ENCODE results near the gene CDHR2. TPM values are rescaled to one million over a fixed set of nuclear protein-coding genes. Genes with fewer than 3 reads are reported as not detected.
A peak's percentile ranks its signal among the peaks of the same experiment; 100 is the strongest.

Gene CDHR2, protein sequence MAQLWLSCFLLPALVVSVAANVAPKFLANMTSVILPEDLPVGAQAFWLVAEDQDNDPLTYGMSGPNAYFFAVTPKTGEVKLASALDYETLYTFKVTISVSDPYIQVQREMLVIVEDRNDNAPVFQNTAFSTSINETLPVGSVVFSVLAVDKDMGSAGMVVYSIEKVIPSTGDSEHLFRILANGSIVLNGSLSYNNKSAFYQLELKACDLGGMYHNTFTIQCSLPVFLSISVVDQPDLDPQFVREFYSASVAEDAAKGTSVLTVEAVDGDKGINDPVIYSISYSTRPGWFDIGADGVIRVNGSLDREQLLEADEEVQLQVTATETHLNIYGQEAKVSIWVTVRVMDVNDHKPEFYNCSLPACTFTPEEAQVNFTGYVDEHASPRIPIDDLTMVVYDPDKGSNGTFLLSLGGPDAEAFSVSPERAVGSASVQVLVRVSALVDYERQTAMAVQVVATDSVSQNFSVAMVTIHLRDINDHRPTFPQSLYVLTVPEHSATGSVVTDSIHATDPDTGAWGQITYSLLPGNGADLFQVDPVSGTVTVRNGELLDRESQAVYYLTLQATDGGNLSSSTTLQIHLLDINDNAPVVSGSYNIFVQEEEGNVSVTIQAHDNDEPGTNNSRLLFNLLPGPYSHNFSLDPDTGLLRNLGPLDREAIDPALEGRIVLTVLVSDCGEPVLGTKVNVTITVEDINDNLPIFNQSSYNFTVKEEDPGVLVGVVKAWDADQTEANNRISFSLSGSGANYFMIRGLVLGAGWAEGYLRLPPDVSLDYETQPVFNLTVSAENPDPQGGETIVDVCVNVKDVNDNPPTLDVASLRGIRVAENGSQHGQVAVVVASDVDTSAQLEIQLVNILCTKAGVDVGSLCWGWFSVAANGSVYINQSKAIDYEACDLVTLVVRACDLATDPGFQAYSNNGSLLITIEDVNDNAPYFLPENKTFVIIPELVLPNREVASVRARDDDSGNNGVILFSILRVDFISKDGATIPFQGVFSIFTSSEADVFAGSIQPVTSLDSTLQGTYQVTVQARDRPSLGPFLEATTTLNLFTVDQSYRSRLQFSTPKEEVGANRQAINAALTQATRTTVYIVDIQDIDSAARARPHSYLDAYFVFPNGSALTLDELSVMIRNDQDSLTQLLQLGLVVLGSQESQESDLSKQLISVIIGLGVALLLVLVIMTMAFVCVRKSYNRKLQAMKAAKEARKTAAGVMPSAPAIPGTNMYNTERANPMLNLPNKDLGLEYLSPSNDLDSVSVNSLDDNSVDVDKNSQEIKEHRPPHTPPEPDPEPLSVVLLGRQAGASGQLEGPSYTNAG (N-terminal part only)
- not detected in 2 replicates for total RNA-seq

DNA sequence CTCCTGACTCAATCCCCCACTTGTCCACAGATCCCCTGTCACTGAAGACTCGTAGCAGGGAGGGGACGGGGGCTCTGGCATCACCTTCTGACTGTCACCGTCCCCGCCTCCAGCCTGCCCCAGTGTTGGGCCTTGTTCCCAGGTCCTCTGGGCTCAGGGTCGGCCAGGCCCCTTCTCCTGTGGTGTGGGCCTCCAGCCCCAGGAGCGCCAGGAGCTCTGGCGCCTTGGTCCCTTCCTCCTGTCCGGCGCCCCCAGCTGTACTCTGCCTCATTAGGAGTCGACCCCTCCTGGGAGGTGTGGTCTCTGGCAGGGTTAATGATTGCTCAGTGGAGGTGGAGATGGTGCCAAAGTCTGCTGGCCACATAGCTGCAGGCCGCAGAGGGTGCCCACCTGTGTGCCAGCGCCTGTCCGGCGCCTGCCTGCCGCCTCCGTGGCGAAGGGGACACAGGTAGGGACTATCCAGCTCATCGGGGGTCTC is at the start of gene CDHR2:
CDHR2 (plus strand) TSS at position 376 of the 478 bp plus-strand sequence. CDS start 16,011 bp downstream, outside the sequence.
- no peak for DNase-seq (ENCODE audit: low read depth)

DNA sequence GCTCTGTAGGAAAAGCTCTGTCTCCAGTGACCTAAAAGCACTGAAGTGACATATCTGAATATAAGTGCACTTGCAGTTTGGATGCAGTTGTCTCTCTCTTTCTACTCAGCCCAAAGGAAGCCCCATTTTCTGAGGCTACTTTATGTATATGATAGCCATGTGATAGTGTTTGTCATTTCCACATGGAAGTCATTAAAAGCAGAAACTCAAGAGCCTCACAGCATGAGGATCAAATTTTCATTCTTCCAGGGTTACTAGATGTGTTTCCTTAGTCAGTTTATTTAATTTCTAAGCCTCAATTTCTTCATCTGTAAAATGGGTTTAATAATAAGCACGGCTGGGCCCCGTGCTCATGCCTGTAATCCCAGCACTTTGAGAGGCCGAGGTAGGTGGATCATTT is 48.6 kb upstream of the CDHR2 start:
- DNase-seq (ENCODE audit: low read depth), result no peak

DNA sequence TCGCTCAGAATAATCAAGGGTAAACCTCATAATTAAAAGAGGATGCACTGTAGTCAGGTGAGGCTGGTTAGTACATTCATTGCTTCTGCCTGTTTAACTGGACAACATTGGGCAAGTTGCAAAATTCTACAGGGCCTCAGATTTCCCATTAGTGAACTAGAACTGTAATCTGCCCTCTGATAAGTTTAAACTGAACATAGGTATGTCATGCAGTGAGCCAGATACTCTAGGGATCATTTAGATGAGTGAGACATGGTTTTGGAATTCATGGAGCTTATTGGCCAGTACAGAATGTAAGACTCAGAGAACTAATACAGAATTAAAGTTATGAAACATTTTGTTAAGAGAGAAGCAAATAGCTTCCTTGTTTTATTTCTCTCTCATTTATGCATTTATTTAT is 47.8 kb upstream of the CDHR2 start:
- peak; percentile 33 for DNase-seq (ENCODE audit: low read depth)

DNA sequence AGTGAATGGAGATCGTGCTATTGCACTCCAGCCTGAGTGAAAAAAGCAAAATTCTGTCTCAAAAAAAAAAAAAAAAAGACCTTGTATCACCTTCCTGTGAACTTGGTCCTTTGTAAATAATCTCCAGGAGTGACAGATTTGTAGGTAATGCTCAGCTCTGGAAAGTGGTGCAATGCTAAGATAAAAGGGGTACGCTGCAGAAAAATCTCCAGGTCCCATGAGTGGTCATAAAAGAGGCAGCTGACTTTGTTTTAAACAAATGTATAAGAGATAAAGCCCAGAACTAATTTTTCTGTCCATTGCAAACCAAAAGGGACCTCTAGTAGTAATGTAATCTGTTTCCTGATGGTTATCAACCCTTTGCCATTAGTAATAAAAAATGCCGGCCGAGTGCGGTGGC is 45.6 kb upstream of the CDHR2 start:
- no peak for DNase-seq (ENCODE audit: low read depth)

DNA sequence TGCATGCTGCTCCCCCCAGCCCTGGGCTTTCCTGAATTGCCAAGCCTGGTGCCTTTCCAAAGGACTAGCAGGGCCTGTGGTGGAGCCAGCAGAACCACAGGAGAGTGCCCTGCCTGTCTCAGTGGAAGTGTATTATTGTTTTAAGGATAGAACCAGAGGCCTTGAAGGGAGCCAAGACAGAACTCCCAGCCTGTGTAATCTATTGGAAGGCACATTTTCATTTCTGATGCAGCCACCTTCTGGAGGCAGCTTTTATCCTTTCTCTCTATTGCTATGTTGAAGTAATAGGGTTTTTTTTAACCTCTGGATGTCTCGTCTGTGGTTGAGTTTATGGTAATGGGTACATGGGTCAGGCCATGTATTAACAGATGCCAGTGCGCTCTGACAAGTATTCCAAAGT is 41.2 kb upstream of the CDHR2 start:
- DNase-seq (ENCODE audit: low read depth), result no peak

DNA sequence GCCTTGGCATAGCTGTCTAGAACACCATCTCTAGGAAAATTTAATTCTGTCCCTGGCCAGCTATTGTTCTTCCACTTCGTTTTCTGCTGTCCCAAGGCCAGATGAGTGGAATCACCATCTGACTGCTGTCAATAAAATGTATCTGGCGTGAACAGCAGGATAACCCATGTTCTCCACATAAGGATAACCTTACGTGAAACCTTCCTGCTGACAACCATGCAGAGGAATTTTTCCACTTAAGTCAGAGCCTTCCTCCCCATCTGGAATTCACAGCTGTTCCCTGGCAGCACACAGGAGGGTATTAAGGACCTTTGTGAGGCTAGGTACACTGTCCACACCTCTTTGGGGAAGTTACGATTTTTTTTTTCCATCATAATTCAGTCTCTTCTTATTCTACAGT is 40.5 kb upstream of the CDHR2 start:
- no peak for DNase-seq (ENCODE audit: low read depth)

DNA sequence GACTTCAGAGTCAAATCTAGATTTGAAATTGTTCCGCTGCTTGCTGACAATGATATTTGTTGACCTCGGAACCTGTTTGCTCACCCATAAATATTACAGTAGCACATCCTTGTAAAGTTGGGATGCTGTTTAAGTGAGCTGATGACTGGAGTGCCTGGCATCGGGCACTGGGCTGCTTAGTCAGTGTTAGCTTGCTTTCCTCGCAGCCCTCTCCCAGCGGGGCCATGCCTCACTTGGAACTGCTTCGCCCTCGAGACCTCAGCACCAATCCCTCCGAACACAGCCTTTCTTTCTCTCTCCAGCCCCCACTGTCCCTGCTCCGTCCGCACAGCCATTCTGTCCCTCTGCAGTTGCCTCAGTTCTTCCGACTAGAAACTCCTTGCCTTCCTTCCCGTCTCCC is 35.4 kb upstream of the CDHR2 start:
- no peak for DNase-seq (ENCODE audit: low read depth)

DNA sequence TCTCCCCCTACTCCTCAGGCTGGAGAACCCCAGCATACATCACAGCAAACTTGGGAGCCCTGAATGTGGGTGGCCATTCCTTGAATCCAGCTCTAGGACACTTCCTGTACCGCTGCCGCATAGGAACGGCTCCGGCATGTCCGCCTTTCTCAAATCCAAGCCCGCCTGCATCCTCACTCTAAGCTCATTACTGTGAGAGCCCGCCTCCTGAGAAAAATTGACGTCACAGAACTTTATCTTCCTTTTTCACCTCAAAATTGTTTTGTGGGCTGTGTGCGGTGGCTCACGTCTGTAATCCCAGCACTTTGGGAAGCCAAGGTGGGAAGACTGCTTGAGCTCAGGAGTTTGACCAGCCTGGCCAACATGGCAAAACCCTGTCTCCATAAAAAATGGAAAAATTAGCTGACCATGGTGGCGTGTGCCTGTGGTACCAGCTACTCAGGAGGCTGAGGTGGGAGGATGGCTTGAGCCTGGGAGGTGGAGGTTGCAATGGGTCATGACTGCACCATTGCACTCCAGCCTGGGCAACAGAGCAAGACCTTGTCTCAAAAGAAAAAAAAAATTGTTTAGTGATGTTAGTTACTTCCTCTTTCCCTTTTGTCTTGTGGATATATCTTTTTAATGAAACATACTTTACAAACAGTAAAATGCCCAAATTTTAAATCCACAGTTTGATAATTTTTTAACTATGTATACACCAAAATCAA is 34.7 kb upstream of the CDHR2 start:
- no peak for DNase-seq (ENCODE audit: low read depth)

DNA sequence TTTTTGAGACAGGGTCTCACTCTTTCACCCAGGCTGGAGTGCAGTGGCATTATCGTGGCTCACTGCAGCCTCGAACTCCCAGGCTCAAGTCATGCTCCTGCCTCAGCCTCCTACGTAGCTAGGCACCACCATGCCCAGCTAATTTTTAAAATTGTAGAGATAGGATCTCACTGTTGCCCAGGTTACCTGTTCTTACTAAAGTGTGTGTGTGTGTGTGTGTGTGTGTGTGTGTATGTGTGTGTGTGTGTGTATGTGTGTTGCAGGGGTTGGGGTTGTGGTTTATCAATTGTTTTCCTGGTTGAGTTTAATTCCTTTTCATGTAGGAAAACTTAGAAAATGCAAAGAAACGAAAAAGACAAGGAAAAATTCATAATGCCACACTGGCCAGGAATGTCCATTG is 33.7 kb upstream of the CDHR2 start:
- DNase-seq (ENCODE audit: low read depth), result no peak

DNA sequence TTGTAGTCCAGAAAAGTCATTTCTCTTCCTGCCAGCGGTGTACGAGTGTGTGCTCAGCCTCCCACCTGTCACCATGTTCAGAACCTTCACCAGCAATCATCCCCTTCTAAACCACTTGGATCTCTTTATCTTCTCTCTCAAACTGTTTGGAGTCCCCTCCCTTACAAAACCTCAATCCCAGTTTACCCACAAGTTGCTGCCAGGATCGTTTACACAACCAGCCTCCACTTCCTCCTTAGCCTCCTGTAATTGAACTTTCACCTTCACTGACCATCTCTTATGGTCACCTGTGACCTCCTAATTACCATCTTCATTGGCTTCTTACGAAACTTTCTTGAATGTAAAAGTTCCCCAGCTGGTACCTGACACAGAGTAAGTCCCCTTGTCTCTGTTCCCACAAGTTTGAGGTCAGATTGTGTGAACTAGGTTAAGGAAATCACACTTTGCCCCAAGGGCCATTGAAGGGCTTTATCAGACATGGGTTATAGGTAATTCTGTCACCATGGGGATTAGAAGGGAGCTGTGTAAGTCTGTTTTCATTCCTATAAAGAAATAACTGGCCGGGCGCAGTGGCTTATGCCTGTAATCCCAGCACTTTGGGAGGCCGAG is 32.0 kb upstream of the CDHR2 start:
- DNase-seq (ENCODE audit: low read depth), result no peak

DNA sequence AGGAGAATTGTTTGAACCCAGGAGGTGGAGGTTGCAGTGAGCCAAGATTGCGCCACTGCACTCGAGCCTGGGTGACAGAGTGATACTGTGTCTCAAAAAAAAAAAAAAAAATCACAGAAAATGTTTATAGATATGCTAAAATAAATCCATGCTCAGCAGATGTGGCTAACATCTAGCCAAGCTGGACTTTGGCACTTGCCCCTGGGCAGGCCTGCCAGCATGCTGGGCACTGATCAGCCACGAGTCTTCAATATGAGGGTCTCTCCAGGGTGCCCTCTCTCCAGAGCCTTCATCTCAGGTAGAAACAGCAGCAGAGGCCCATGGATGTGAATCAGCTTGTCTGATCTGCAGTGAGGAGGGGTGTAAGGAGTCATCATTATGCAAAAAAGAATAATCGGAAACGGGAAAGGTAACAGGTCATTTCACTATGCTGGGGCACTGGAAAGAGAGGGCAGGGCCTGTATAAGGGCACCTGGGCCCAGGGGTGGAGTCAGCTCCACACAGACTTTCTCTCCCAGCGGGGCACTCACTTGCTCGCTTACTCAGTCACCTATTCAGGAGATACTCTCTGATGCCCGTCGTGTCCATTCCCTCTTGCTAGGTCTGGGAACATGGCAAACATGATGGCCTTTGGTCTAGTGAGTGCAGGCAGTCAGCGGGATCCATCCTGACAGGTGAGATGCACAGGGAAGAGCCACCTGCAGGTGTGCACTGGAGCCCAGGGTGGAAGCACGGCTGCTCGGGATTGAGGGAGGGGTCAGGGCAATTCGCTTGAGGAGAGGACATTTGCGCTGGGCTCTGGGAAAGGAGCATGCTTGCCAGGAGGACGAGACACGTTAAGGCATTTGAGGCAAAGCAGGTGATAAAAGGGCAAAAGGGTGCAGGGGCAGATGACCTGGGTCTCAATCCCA is 29.1 kb upstream of the CDHR2 start:
- no peak for DNase-seq (ENCODE audit: low read depth)

DNA sequence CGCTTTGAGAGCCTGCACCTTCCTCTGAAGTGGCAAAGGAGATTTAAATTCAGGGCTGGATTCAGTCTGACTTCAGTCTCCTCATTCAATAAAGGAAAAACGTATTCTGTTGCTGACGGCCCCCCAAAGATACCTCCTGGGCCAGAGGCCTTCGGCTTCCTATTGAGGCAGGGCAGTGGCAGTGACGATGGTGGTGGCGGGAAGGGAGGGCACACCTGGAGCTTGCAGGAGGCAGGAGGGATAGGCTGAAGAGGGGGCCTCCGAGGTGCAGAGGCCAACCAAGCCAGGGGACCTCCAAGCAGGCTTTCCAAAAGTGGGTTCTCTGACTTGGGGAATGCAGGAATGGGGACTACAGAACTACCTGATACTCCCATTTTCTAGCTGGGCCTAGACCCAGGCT is 27.9 kb upstream of the CDHR2 start:
- no peak for DNase-seq (ENCODE audit: low read depth)

DNA sequence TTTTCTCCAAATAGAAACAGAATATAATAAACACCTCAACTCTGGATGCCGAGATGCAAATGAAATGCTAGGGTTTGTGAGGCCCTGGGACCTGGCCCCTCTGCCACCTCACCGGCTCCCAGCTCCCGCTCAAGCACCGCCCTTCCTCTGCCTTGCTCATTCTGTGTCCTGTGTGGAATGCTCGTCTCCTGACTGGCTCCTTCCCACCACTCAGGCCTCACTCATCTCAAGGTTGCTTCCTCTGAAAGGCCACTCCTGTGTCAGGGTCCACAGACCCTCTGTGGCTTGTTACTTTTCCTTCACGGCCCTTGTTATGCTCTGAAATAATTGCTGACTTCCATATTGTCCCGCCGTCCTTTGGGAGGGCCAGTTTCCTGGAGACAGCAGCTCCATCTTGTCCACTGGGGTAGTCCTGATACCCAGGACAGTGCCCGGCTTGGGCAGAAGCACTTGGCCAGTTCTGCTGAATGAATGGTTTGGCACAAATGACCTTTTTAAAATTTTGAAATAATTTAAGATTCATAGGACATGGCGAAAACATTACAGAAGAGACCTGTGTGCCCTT is 27.4 kb upstream of the CDHR2 start:
- DNase-seq (ENCODE audit: low read depth), result no peak

DNA sequence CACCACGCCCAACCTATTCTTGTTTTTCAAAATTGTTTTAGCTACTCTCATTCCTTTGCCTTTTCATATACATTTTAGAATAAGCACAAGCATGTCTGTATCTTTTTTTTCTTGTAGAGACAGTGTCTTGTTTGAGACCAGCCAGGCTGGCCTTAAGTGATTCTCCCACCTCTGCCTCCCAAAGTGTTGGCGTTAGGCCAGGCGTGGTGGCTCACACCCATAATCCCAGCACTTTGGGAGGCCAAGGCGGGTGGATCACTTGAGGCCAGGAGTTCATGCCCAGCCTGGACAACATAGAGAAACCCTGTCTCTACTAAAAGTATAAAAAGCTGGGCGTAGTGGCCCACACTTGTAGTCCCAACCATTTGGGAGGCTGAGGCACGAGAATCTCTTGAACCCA is 25.0 kb upstream of the CDHR2 start:
- no peak for DNase-seq (ENCODE audit: low read depth)

DNA sequence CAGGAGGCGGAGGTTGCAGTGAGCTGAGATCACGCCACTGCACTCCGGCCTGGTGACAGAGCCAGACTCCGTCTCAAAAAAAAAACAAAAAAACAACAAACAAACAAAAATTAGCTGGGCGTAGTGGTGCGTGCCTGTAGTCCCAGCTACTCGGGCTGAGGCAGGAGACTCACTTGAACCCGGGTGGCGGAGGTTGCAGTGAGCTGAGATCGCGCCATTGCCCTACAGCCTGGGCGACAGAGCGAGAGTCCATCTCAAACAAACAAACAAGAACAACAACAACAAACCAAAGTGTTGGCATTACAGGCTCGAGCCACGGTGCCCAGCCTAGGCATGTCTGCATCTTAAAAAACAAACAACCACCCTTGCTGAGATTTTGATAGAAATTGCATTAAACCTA is 24.2 kb upstream of the CDHR2 start:
- no peak for DNase-seq (ENCODE audit: low read depth)

DNA sequence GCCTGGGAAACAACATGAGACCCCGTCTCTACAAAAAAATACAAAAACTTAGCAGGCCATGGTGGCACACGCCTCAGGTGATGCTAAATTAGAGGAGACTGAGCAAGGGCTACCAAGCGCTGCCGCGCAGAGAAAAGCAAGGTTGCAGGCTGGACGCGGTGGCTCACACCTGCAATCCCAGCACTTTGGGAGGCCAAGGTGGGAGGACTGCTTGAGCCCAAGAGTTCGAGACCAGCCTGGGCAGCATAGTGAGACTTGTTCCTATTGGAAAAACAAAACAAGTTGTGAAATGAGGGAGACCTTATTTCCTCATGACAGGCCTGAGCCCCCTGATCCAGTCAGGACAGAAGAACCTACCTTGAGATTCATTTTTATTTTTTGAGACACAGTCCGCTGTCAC is 23.5 kb upstream of the CDHR2 start:
- no peak for DNase-seq (ENCODE audit: low read depth)

DNA sequence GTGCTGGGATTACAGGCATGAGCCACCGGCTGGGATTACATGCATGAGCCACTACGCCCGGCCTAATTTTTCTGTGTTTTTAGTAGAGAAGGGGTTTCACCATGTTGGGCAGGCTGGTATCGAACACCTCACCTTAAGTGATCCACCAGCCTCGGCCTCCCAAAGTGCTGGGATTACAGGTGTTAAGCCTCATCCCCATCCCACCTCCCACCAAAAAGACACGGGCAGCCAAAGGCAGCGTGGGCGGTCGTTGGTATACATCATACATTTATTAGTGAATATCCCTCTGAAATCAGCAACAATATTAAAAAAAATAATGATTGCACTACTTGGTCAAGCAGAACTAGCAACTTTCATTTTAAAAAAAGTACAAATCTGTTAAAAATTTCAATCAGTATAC is 22.7 kb upstream of the CDHR2 start:
- no peak for DNase-seq (ENCODE audit: low read depth)

DNA sequence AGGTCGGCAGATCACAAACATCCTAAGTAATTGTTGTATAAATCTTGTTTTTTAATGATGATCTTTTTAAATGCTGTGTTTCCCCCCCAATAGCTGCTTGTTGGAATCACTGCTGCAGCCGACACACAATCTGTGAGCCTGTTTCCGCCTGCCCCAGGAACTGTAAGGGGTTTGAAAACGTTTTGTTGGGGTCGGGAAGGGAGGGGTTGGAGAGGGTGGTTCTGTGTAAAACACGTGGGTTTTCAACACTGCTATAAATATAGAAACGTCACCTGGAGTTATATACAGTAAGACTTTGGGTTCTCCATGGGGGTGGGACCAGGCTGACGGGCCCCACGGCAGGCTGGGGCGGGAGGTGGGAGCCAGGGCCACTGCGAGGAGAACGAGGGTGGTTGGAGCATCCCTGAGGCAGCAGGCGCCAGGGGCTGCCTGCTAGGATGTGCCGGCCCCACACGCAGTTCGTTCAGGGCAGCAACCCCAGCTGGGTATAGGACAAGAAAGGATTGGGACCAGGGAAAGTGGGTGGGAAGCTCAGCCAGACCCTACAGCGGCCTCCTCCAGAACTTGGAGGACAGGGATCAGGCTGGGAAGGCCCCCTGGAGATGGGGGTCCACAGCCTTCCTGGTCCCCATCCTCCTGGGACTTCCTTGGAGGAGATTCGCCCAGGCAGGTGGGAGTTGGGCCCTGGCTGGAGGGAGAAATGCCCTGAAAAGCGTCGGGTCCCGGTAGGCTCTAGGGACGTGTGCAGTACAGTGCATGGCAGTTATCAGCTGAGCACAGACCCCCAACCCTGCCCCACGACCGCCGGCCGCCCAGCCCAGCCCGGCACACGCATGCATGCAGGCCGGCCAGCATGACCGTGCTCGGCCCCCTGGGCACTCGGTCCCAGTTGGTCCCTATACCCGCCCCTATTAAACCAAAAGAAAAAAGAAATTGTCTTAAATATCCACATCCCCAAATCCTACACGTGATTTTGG is 21.6 kb upstream of the CDHR2 start:
- no peak for DNase-seq (ENCODE audit: low read depth)
